ENCODE measurements around the gene TP53.

GRCh38 chr17:7677388-7678067, 9.8 kb downstream of the TP53 start:
- TF ChIP-seq CTCF (conservative IDR thresholded peaks at IDR 0.05; ENCODE audit: low read length) (no peak), EZH2phosphoT487 (IDR thresholded peaks at IDR 0.05; ENCODE audit: borderline replicate concordance, low read depth, low read length) (no peak)

Measured in OCI-LY7 (cell line).